Nephron (organoid): ENCODE results near the gene HAS3.

Experiments used
- H3K27ac Mint-ChIP-seq, 3 experiments: 2 replicates each; pipeline ENCODE4 v1.8.0; 2020; ENCODE audit warnings: mixed read lengths in 3 of 3, mild to moderate bottlenecking in 2 of 3, moderate library complexity in 1 of 3
- H3K27me3 Mint-ChIP-seq: 2 replicates; pipeline ENCODE4 v1.8.0; 2021; ENCODE audit warnings: low read depth, mild to moderate bottlenecking, moderate library complexity, mixed read lengths
- H3K36me3 Mint-ChIP-seq: 2 replicates; pipeline ENCODE4 v1.8.0; 2020; ENCODE audit warnings: low read depth, mixed read lengths
- H3K4me1 Mint-ChIP-seq: 2 replicates; pipeline ENCODE4 v1.8.0; 2020; ENCODE audit warnings: mixed read lengths
- H3K4me3 Mint-ChIP-seq, 3 experiments: 2 replicates each; pipeline ENCODE4 v1.8.0; 2020; ENCODE audit warnings: mild to moderate bottlenecking in 3 of 3, mixed read lengths in 3 of 3, moderate library complexity in 2 of 3
- H3K9me3 Mint-ChIP-seq: 2 replicates; pipeline ENCODE4 v1.8.0; 2020; ENCODE audit warnings: mixed read lengths
- TF ChIP-seq, protein P1 (sequence below), 3 experiments: fragments of 200-600 bp; sonication (generic); IDR thresholded peaks; one replicate each; pipeline ENCODE4 v1.5.0; 2021; ENCODE audit warnings: antibody characterized with exemption in 3 of 3; ENCODE audit not compliant: unreplicated experiment in 3 of 3

The HAS3 gene

DNA sequence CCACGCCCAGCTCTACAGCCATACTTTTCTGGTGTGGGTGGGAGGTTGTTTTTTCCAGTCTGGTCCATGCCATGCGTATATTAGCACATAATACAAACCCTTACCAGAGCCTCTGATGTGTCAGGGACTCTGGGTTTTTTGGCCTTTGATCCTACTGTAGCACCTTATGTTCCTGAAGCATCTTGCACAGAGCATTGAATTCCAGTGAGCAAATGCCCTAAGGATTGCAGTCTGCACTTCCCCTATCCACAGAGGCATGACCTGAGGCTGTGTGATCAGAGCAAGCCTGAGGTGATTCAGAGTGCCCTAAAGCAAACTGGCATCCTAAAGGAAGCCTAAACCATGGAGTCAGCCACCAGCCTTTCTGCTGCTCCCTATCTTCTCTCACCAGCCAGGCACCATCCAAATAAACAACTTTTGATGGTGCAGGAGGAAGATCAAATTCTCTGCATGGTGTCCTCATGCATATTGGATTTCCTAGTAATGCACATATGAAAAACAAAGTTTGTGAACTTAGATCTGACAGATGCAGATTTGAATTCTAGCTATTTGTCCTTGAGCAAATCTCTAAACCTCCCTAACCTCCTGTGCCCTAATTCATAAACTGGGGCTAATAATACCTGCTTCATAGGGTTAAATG is 41.2 kb upstream of the HAS3 start:
- H3K9me3 Mint-ChIP-seq: no peaks in the 10 kb centered on the region
- no peaks in the 10 kb centered on the region for H3K27me3 Mint-ChIP-seq
- no peaks in the 10 kb centered on the region for H3K36me3 Mint-ChIP-seq
- H3K27ac Mint-ChIP-seq: peak overlapping the region in 1 of 3 experiments; percentile 18
- peak overlapping the region in 1 of 3 experiments; percentile 34 for H3K4me3 Mint-ChIP-seq
- peaks cover 22% of the 10 kb centered on the region for H3K4me1 Mint-ChIP-seq
- TF ChIP-seq, protein P1, sequence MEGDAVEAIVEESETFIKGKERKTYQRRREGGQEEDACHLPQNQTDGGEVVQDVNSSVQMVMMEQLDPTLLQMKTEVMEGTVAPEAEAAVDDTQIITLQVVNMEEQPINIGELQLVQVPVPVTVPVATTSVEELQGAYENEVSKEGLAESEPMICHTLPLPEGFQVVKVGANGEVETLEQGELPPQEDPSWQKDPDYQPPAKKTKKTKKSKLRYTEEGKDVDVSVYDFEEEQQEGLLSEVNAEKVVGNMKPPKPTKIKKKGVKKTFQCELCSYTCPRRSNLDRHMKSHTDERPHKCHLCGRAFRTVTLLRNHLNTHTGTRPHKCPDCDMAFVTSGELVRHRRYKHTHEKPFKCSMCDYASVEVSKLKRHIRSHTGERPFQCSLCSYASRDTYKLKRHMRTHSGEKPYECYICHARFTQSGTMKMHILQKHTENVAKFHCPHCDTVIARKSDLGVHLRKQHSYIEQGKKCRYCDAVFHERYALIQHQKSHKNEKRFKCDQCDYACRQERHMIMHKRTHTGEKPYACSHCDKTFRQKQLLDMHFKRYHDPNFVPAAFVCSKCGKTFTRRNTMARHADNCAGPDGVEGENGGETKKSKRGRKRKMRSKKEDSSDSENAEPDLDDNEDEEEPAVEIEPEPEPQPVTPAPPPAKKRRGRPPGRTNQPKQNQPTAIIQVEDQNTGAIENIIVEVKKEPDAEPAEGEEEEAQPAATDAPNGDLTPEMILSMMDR (IDR thresholded peaks at IDR 0.05; ENCODE audit: unreplicated experiment in 3 of 3): no peak

DNA sequence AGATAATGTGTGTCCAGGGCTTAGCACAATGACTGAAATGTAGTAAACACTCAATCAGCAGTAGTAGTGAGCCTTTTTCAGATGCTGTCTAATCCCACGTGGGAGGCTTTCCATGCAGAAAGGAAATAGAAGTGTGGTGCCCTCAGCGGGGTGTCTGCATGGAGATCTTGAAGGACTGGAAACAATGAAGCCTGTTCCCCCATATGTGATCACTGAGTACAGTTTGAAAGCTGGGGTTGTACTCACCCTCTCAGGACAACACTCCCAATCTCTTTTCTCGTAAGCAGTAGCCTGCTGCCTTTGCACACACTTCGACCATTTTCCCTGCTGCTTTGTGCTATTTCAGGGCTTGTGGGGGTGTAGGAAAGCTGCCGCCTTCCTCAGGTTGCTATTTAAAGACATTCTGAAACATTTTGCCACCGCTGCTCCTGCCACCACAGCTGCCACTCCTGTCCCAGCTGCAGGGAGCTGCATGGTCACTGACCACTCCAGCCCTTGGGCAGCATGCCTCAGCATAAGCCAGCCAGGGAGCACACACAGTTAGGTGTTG is 40.6 kb upstream of the HAS3 start:
- Mint-ChIP-seq H3K9me3 (no peaks in the 10 kb centered on the region), H3K27me3 (no peaks in the 10 kb centered on the region), H3K36me3 (no peaks in the 10 kb centered on the region), H3K4me1 (peaks cover 22% of the 10 kb centered on the region), H3K27ac (peak overlapping the region in 1 of 3 experiments; percentile 18), H3K4me3 (peak overlapping the region in 1 of 3 experiments; percentile 34)
- TF ChIP-seq, protein P1 (IDR thresholded peaks at IDR 0.05; ENCODE audit: unreplicated experiment in 3 of 3): no peak

DNA sequence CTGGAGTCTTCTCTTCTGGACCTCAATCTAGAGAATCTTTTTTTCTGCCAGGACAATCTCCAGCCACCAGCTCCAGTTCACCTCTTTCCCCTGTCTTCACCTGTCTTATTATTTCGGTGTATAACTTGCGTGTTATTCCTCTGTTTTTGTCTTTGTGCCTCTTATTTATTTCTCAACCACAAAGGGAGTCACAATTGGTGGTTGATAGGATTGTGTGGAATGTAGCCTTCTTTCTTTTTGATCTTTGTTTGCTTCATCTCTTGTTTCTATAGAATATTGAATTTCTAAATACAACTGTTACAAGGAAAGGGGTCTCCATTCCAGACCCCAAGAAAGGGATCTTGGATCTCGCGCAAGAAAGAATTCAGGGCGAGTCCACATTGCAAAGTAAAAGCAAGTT is 35.9 kb upstream of the HAS3 start:
- Mint-ChIP-seq H3K9me3 (no peaks in the 10 kb centered on the region), H3K4me1 (peaks cover 25% of the 10 kb centered on the region), H3K27ac (no peak overlapping the region), H3K27me3 (peaks cover 3% of the 10 kb centered on the region), H3K36me3 (no peaks in the 10 kb centered on the region), H3K4me3 (no peak overlapping the region)
- TF ChIP-seq, protein P1 (IDR thresholded peaks at IDR 0.05; ENCODE audit: unreplicated experiment in 3 of 3): no peak

DNA sequence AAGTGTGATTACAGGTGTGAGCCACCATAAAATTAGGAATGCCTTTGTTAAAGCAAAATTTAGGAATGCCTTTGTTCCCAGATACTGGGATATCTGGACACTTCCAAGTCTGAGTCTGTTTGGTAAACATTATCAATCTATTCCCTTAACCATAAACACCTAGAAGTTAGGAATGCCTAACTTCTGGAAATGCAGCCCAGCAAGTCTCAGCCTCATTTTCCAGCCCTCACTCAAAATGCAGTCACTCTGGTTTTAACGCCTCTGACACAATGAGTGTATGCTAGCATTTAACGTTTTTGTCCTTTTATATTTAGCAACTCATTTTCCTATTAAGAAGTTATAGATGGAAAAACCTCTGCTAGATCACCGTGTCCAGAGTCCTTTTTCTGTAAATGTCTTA is 34.4 kb upstream of the HAS3 start:
- Mint-ChIP-seq H3K36me3 (no peaks in the 10 kb centered on the region), H3K9me3 (no peaks in the 10 kb centered on the region), H3K4me1 (peaks cover 9% of the 10 kb centered on the region), H3K27ac (no peak overlapping the region), H3K4me3 (no peak overlapping the region), H3K27me3 (peaks cover 3% of the 10 kb centered on the region)
- TF ChIP-seq, protein P1 (IDR thresholded peaks at IDR 0.05; ENCODE audit: unreplicated experiment in 3 of 3): no peak

DNA sequence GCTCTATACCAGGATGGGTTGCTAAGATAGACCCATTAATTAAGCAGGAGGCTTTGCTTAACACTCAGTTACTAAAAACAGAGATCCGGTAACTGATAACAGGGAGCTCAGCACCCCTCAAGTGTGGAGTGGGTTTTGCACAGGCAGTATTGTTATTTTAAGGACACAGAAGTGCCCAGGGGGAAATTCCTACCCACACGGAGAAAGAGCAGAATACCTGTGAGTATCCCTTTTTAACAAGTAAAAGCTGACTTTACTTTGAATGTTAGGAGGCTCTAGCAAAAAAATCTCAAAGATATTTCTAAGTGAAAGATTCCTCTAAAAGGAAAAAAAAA is 32.8 kb upstream of the HAS3 start:
- no peak overlapping the region for H3K4me3 Mint-ChIP-seq
- peaks cover 3% of the 10 kb centered on the region for H3K27me3 Mint-ChIP-seq
- H3K36me3 Mint-ChIP-seq: no peaks in the 10 kb centered on the region
- TF ChIP-seq, protein P1 (IDR thresholded peaks at IDR 0.05; ENCODE audit: unreplicated experiment in 3 of 3): no peak
- peaks cover 9% of the 10 kb centered on the region for H3K4me1 Mint-ChIP-seq
- no peak overlapping the region for H3K27ac Mint-ChIP-seq
- no peaks in the 10 kb centered on the region for H3K9me3 Mint-ChIP-seq

DNA sequence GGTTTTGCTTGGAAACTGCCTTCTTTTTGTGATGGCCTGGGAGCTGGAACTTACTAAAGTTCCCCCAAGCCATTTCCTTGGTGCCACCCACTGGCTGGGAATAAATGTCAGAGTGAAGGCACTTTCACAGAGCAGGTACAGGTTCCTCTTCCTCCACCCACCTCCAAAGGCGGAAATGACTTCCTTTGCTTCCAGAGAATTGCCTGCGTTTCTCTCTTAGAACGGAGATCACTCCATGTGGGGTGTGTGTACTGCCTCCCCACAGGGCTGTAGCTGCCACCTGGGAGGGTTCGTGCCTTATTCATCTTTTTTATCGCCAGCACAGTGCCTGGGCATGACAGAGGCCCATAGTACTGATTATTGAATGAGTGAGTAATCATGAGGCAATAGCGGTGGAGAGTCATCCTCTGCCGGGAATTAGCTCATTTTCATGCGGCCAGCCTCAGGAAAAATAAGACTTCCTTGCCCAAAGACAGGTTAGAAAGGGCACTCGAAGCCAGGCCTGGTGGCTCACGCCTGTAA is 32.2 kb upstream of the HAS3 start:
- TF ChIP-seq, protein P1 (IDR thresholded peaks at IDR 0.05; ENCODE audit: unreplicated experiment in 3 of 3): no peak
- no peak overlapping the region for H3K27ac Mint-ChIP-seq
- peaks cover 3% of the 10 kb centered on the region for H3K27me3 Mint-ChIP-seq
- H3K4me3 Mint-ChIP-seq: no peak overlapping the region
- H3K9me3 Mint-ChIP-seq: no peaks in the 10 kb centered on the region
- no peaks in the 10 kb centered on the region for H3K36me3 Mint-ChIP-seq
- peaks cover 9% of the 10 kb centered on the region for H3K4me1 Mint-ChIP-seq
